GM12878 (cell line): ENCODE data around the gene ERLEC1. TPM values are rescaled to one million over a fixed set of nuclear protein-coding genes. Genes with fewer than 3 reads are reported as not detected.

Experiments used
- ATAC-seq: fragments of 200-7000 bp; cut with Tn5 transposase; 3 replicates; pipeline ENCODE4 v1.9.1; 2020; ENCODE audit warnings: mild to moderate bottlenecking, moderate library complexity
- BruUV-seq: library from RNA; stranded (reverse); fragments of 400-500 nt; replicated peaks from 2 replicates; lab custom pipeline; 2021; lab: Mats Ljungman, UMichigan
- CTCF ChIA-PET: fragments of 300-600 bp; sonication (Branson Sonifier 250); formaldehyde crosslinking; extraction: SDS; loops from one replicate; lab custom pipeline; 2021; ENCODE audit warnings: inconsistent platforms; lab: Yijun Ruan, JAX
- POLR2A ChIA-PET: fragments of 350-600 bp; formaldehyde crosslinking; extraction: SDS; loops from one replicate; lab custom pipeline; 2021; ENCODE audit warnings: inconsistent platforms; lab: Charles Lee
- RAD21 ChIA-PET: fragments of 300-600 bp; sonication (Branson Sonifier 250); formaldehyde crosslinking; loops from one replicate; lab custom pipeline; 2023; ENCODE audit warnings: antibody characterized with exemption; ENCODE audit not compliant: unreplicated experiment; lab: Charles Lee
- SMC1A ChIA-PET: fragments of 300-600 bp; sonication (Branson Sonifier 250); formaldehyde crosslinking; loops from one replicate; lab custom pipeline; 2023; ENCODE audit not compliant: unreplicated experiment, uncharacterized antibody; lab: Charles Lee
- DNase-seq: peaks from one replicate; pipeline ENCODE4 v3.0.0-alpha.2; 2011; ENCODE audit warnings: low read depth, low spot score
- FAIRE-seq: peaks from 3 replicates; lab custom pipeline; 2011; peaks lifted over from hg19 to GRCh38; lab: Jason Lieb, UNC
- H2AFZ ChIP-seq: 2 replicates; pipeline ENCODE4 v1.6.0; 2011; ENCODE audit warnings: low read depth, low read length, control low read depth; ENCODE audit not compliant: control insufficient read depth
- H3K27ac ChIP-seq: 2 replicates; pipeline ENCODE4 v1.5.1; 2011; ENCODE audit warnings: control low read depth; ENCODE audit not compliant: control insufficient read depth, insufficient read depth
- H3K27me3 ChIP-seq, 2 experiments: replicated peaks in 1 of 2; 2 replicates each; pipeline versions ENCODE4 v1.6.0 to v1.6.1; 2011; ENCODE audit warnings: low read length in 1 of 2; ENCODE audit not compliant: control insufficient read depth in 2 of 2, insufficient read depth in 2 of 2
- H3K36me3 ChIP-seq, 2 experiments: 2 replicates each; pipeline ENCODE4 v1.5.1; 2011; ENCODE audit warnings: low read length in 1 of 2; ENCODE audit not compliant: control insufficient read depth in 2 of 2, insufficient read depth in 2 of 2
- H3K4me1 ChIP-seq: 2 replicates; pipeline ENCODE4 v1.6.1; 2011; ENCODE audit warnings: mild to moderate bottlenecking, low read length, moderate library complexity, mixed read lengths; ENCODE audit not compliant: control insufficient read depth, insufficient read depth
- H3K4me2 ChIP-seq: 2 replicates; pipeline ENCODE4 v1.6.0; 2011; ENCODE audit warnings: control low read depth; ENCODE audit not compliant: control insufficient read depth, insufficient read depth
- H3K4me3 ChIP-seq: fragments of 200-600 bp; sonication (generic); 2 replicates; pipeline ENCODE4 v1.5.1; 2016
- H3K79me2 ChIP-seq: 2 replicates; pipeline ENCODE4 v1.6.0; 2011; ENCODE audit warnings: low read length; ENCODE audit not compliant: control insufficient read depth, insufficient read depth
- H3K9ac ChIP-seq: 2 replicates; pipeline ENCODE4 v1.8.0; 2011; ENCODE audit warnings: low read length, control low read depth, mixed read lengths; ENCODE audit not compliant: control insufficient read depth, insufficient read depth
- H3K9me3 ChIP-seq: replicated peaks from 3 replicates; pipeline ENCODE4 v1.5.1; 2011; ENCODE audit warnings: mild to moderate bottlenecking, low read length; ENCODE audit not compliant: control insufficient read depth, insufficient read depth
- H4K20me1 ChIP-seq: 2 replicates; pipeline ENCODE4 v1.6.0; 2011; ENCODE audit not compliant: control insufficient read depth, insufficient read depth
- BACH1 ChIP-seq: fragments of 450-650 bp; IDR thresholded peaks from 2 replicates; pipeline ENCODE4 v1.6.1; 2017; ENCODE audit warnings: mild to moderate bottlenecking, borderline replicate concordance
- CBFB ChIP-seq: IDR thresholded peaks from 2 replicates; pipeline ENCODE4 v1.6.1; 2016; ENCODE audit warnings: antibody characterized with exemption, low read depth
- CBX5 ChIP-seq: sonication (generic); IDR thresholded peaks from 2 replicates; pipeline ENCODE4 v1.6.1; 2016; ENCODE audit warnings: low read depth, moderate library complexity, mild to moderate bottlenecking, inconsistent platforms
- CHD4 ChIP-seq: fragments of 200-600 bp; sonication (generic); IDR thresholded peaks from 2 replicates; pipeline ENCODE4 v1.6.1; 2016; ENCODE audit warnings: mild to moderate bottlenecking
- E2F4 ChIP-seq: IDR thresholded peaks from 2 replicates; pipeline ENCODE4 v1.6.1; 2012; ENCODE audit warnings: low read depth, low read length, improper control_type of control experiment
- ETV6 ChIP-seq, 2 experiments: fragments of 450-650 bp in 1 of 2; IDR thresholded peaks in 1 of 2; conservative IDR thresholded peaks in 1 of 2; 2 replicates each; pipeline ENCODE4 v1.6.1; 2014; ENCODE audit warnings: antibody characterized with exemption in 1 of 2, borderline replicate concordance in 1 of 2, low read depth in 1 of 2, mild to moderate bottlenecking in 1 of 2, moderate library complexity in 1 of 2
- FOXK2 ChIP-seq: fragments of 450-650 bp; IDR thresholded peaks from 2 replicates; pipeline ENCODE4 v1.6.1; 2017; ENCODE audit warnings: mild to moderate bottlenecking, moderate library complexity
- JUNB ChIP-seq: IDR thresholded peaks from 2 replicates; pipeline ENCODE4 v1.6.1; 2016; ENCODE audit warnings: antibody characterized with exemption, mild to moderate bottlenecking
- MTA2 ChIP-seq: fragments of 450-650 bp; IDR thresholded peaks from 2 replicates; pipeline ENCODE4 v1.6.1; 2016; ENCODE audit warnings: low read depth, mild to moderate bottlenecking, moderate library complexity
- NRF1 ChIP-seq: conservative IDR thresholded peaks from 2 replicates; pipeline ENCODE4 v1.6.1; 2011; ENCODE audit warnings: mild to moderate bottlenecking, low read depth, low read length, improper control_type of control experiment
- PAX5 ChIP-seq: IDR thresholded peaks from 2 replicates; pipeline ENCODE4 v1.6.1; 2011; ENCODE audit warnings: low read depth, low read length, borderline replicate concordance
- PAX8 ChIP-seq: fragments of 450-650 bp; IDR thresholded peaks from 2 replicates; pipeline ENCODE4 v1.6.1; 2017; ENCODE audit warnings: mild to moderate bottlenecking, moderate library complexity
- PKNOX1 ChIP-seq: fragments of 450-650 bp; IDR thresholded peaks from 2 replicates; pipeline ENCODE4 v1.6.1; 2016; ENCODE audit warnings: mild to moderate bottlenecking
- POLR2AphosphoS2 ChIP-seq: IDR thresholded peaks from 2 replicates; pipeline ENCODE4 v1.6.1; 2011; ENCODE audit warnings: low read depth, mild to moderate bottlenecking, low read length, improper control_type of control experiment, moderate library complexity
- PRDM15 ChIP-seq: fragments of 450-650 bp; formaldehyde crosslinking; IDR thresholded peaks from 2 replicates; pipeline ENCODE4 v1.4.0; 2020; ENCODE audit warnings: mild to moderate bottlenecking, moderate library complexity
- RAD51 ChIP-seq: fragments of 450-650 bp; IDR thresholded peaks from 2 replicates; pipeline ENCODE4 v1.6.1; 2016; ENCODE audit warnings: moderate library complexity, mild to moderate bottlenecking, inconsistent platforms
- RCOR1 ChIP-seq: conservative IDR thresholded peaks from 2 replicates; pipeline ENCODE4 v1.6.1; 2012; ENCODE audit warnings: low read depth, low read length, improper control_type of control experiment
- RFX5 ChIP-seq: IDR thresholded peaks from 2 replicates; pipeline ENCODE4 v1.6.1; 2011; ENCODE audit warnings: low read depth, low read length, improper control_type of control experiment
- SMAD5 ChIP-seq: IDR thresholded peaks from 2 replicates; pipeline ENCODE4 v1.6.1; 2016; ENCODE audit warnings: antibody characterized with exemption, low read depth
- SMARCA5 ChIP-seq: fragments of 450-650 bp; IDR thresholded peaks from 2 replicates; pipeline ENCODE4 v1.6.1; 2017; ENCODE audit warnings: mild to moderate bottlenecking
- TCF3 ChIP-seq: IDR thresholded peaks from 2 replicates; pipeline ENCODE4 v1.6.1; 2012; ENCODE audit warnings: low read depth, mild to moderate bottlenecking, low read length, borderline replicate concordance; ENCODE audit not compliant: insufficient read depth
- WGBS: methylation state at CpG from one replicate; pipeline ENCODE4 v1.1.6; 2016; ENCODE audit warnings: low lambda C conversion rate; ENCODE audit not compliant: insufficient replicate concordance, insufficient coverage; ENCODE audit errors: missing lambda C conversion rate; 5-methylcytosine and 5-hydroxymethylcytosine counted together
- in situ Hi-C: fragments of 300-500 bp; cut with MboI; formaldehyde crosslinking; loops from 9 replicates; pipeline ENCODE4 v1.14.3; 2018; ENCODE audit warnings: mixed read lengths
- intact Hi-C: fragments of 100-400 bp; cut with micrococcal nuclease; formaldehyde crosslinking; loops from one replicate; pipeline ENCODE4 v1.14.2; 2022; ENCODE audit not compliant: unreplicated experiment
- polyA plus RNA-seq, 11 experiments: library from polyadenylated mRNA; depleted of rRNA in 4 of 11; unstranded in 6 of 11; stranded (reverse) in 5 of 11; fragments of >200 nt; fragmentation: Nextera tagmentation in 4 of 11; fragmentation: Illumina TruSeq in 1 of 11; extraction: Ambion mirVana in 4 of 11; extraction: Trizol in 1 of 11; gene quantifications; 1 replicate in 1 of 11; 2 replicates in 10 of 11; pipeline versions ENCODE4 v1.2.1 to v1.2.3, GENCODE V29; 2011 to 2016; ENCODE audit warnings: inconsistent platforms in 2 of 11, missing spikeins in 2 of 11, low read depth in 1 of 11
- total RNA-seq, 4 experiments: library from RNA; depleted of rRNA in 3 of 4; stranded (reverse); fragments of >200 nt in 3 of 4; fragmentation: Illumina TruSeq in 1 of 4; extraction: Trizol in 1 of 4; gene quantifications; 2 replicates each; pipeline versions ENCODE4 v1.2.1 to v1.2.3, GENCODE V29; 2013 to 2021

The ERLEC1 gene
- total and polyA plus RNA-seq, 10 of the 15 experiments (the other 5 are each of a cell fraction or from before 2014, with no cell fraction given): 14.1 to 52.2 (median 30.0) TPM

GRCh38 chr2:53786352-53786704, 516 bp upstream of the ERLEC1 start:
- Histone ChIP-seq H3K4me3 (peak overlapping the region; percentile 97), H3K27me3 (no peaks in the 10 kb centered on the region), H3K36me3 (peaks cover 0 to 6% of the 10 kb centered on the region in 2 experiments; a peak in 2 of 4 replicates), H3K4me1 (0 out of 2 replicates have a peak, but pooled peaks cover 2% of the 10 kb centered on the region), H3K9me3 (no peaks in the 10 kb centered on the region), H3K4me2 (peak overlapping the region; percentile 90), H3K27ac (peak overlapping the region; percentile 86), H3K79me2 (peaks cover 87% of the 10 kb centered on the region), H2AFZ (peak overlapping the region; percentile 95), H4K20me1 (no peaks in the 10 kb centered on the region), H3K9ac (peak overlapping the region; percentile 92)
- RAD21 ChIA-PET: interaction anchor here (1.3 to 2.7 kb wide), 2 partner anchors 10 to 18 kb away, joined by 3 to 12 read pairs; partner anchors contain the start of gene CHAC2
- 0% methylated on average over 18 of the region's 18 CpGs for WGBS
- ATAC-seq (peak; percentile 36), FAIRE-seq (no peak), DNase-seq (no peak)
- intact Hi-C loops: loop anchor here (2.0 kb wide), 1 partner anchor 20 kb away; the partner anchor contains the start of gene CHAC2
- SMC1A ChIA-PET: interaction anchor here (1.0 to 3.0 kb wide), 3 partner anchors 18 to 556 kb away, joined by 3 to 22 read pairs (median 3); partner anchors contain the start of gene CHAC2
- CTCF ChIA-PET: interaction anchor here (0.8 to 2.9 kb wide), 2 partner anchors 9 to 18 kb away, joined by 4 to 14 read pairs; partner anchors contain the start of gene CHAC2
- TSS peak; percentile 59 for BruUV-seq
- in situ Hi-C loops: no loop called here
- POLR2A ChIA-PET: interaction anchor here (2.5 to 6.6 kb wide), 2 partner anchors 19 to 183 kb away, joined by 7 to 37 read pairs; partner anchors contain the start of genes CHAC2 and PSME4
- TF ChIP-seq E2F4: 0 out of 2 replicates have a peak, but pooled peaks have one; percentile 14
- no peak; the same call in 1 of the 2 replicates for TF ChIP-seq CBFB
- no peak for TF ChIP-seq RFX5
- no peak for TF ChIP-seq RAD51
- no peak for TF ChIP-seq SMARCA5
- TF ChIP-seq BACH1: no peak
- no peak for TF ChIP-seq CHD4
- no peak; the same call in 1 of the 2 replicates for TF ChIP-seq RCOR1
- TF ChIP-seq JUNB: no peak
- TF ChIP-seq FOXK2: no peak
- TF ChIP-seq TCF3: no peak
- no peak for TF ChIP-seq NRF1
- TF ChIP-seq ETV6 (conservative IDR thresholded peaks at IDR 0.05 in 1 of 2, IDR thresholded peaks at IDR 0.05 in 1 of 2; ENCODE audit: borderline replicate concordance in 1 of 2, low read depth in 1 of 2): no peak
- TF ChIP-seq SMAD5: no peak
- peak; percentile 13; the same call in 1 of the 2 replicates for TF ChIP-seq CBX5
- TF ChIP-seq MTA2: no peak
- no peak for TF ChIP-seq POLR2AphosphoS2
- no peak for TF ChIP-seq PKNOX1
- no peak for TF ChIP-seq PRDM15 (CRISPR knock-in tag)
- no peak for TF ChIP-seq PAX5
- 0 out of 2 replicates have a peak, but pooled peaks have one; percentile 13 for TF ChIP-seq PAX8
